Measurements from ENCODE around the gene IVD.

DNA sequence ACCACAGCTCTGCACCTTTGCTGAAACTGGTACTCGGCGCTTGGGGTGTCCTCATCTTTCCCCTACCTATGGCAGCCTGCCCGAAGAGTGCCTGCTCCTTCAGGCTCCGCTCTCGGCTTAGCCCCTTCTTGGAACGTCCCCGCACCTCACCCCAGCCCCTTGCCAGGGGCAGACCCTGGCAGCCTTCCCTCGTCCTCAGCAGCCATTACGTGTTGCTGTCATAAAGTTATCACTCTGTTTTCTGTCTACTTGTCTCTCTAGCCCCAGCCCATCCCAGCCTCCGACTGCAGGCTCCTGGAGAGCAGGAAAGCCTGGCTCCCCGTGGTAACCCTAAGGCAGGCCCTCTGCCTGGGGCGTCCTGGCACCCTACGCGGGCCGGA, 30.1 kb downstream of the IVD start:
- TF ChIP-seq ZNF274 (IDR thresholded peaks at IDR 0.05; ENCODE audit: low read depth, low read length): no peak
- TF ChIP-seq SUZ12 (IDR thresholded peaks at IDR 0.05; ENCODE audit: extremely low read depth, insufficient read depth, insufficient read length): no peak

Measured in NT2/D1 (cell line).